Endothelial cell of umbilical vein (primary cell): ENCODE data around the gene MFSD8. TPM values are rescaled to one million over a fixed set of nuclear protein-coding genes. Genes with fewer than 3 reads are reported as not detected.
"Not testable (repeated sequence)": the region's sequence is repeated elsewhere in the genome, so short reads cannot be mapped to it uniquely, and the experiment has no call there.

ENCODE experiments used
- BruUV-seq: library from RNA; stranded (reverse); fragments of 400-500 nt; replicated peaks from 2 replicates; lab custom pipeline; 2021; lab: Mats Ljungman, UMichigan
- CTCF ChIA-PET: fragments of 300-600, 350-600 bp; sonication (Branson Sonifier 250); formaldehyde crosslinking; loops from one replicate; lab custom pipeline; 2021; ENCODE audit warnings: antibody characterized with exemption, inconsistent platforms; lab: Charles Lee
- POLR2A ChIA-PET: fragments of 300-600, 350-600 bp; sonication (Branson Sonifier 250); formaldehyde crosslinking; loops from one replicate; lab custom pipeline; 2021; ENCODE audit warnings: antibody characterized with exemption, inconsistent platforms; lab: Charles Lee
- DNase-seq: peaks from one replicate; pipeline ENCODE4 v3.0.0-alpha.2; 2011; ENCODE audit warnings: low read depth, low spot score
- FAIRE-seq: peaks from 2 replicates; lab custom pipeline; 2011; peaks lifted over from hg19 to GRCh38; lab: Jason Lieb, UNC
- H2AFZ ChIP-seq: 2 replicates; pipeline ENCODE4 v1.6.0; 2012; ENCODE audit warnings: low read depth, low read length, control low read depth, inconsistent platforms
- H3K27ac ChIP-seq: 2 replicates; pipeline ENCODE4 v1.5.1; 2011; ENCODE audit warnings: low read depth, mild to moderate bottlenecking, control low read depth, low read length, moderate library complexity; ENCODE audit not compliant: insufficient read depth
- H3K27me3 ChIP-seq, 2 experiments: 2 replicates each; pipeline versions ENCODE4 v1.6.0 to v1.6.1; 2011; ENCODE audit warnings: low read length in 2 of 2, mixed read lengths in 1 of 2; ENCODE audit not compliant: control insufficient read depth in 2 of 2, insufficient read depth in 2 of 2
- H3K36me3 ChIP-seq, 2 experiments: 2 replicates in 1 of 2; 3 replicates in 1 of 2; pipeline ENCODE4 v1.5.1; 2011; ENCODE audit warnings: low read length in 2 of 2, mild to moderate bottlenecking in 1 of 2, moderate library complexity in 1 of 2; ENCODE audit not compliant: control insufficient read depth in 2 of 2, insufficient read depth in 2 of 2; ENCODE audit errors: extremely low read depth in 1 of 2
- H3K4me1 ChIP-seq: 3 replicates; pipeline ENCODE4 v1.5.1; 2011; ENCODE audit warnings: mild to moderate bottlenecking, low read length; ENCODE audit not compliant: control insufficient read depth, insufficient read depth; ENCODE audit errors: extremely low read depth
- H3K4me2 ChIP-seq: 2 replicates; pipeline ENCODE4 v1.6.1; 2011; ENCODE audit warnings: low read length, control low read depth, mixed read lengths; ENCODE audit not compliant: insufficient read depth
- H3K4me3 ChIP-seq, 3 experiments: fragments of 200-600 bp in 1 of 3; sonication (generic), shearing (Covaris generic) in 1 of 3; replicated peaks in 1 of 3; 2 replicates each; pipeline ENCODE4 v1.5.1; 2011 to 2016; ENCODE audit warnings: control low read depth in 3 of 3, low read length in 3 of 3, mild to moderate bottlenecking in 2 of 3, inconsistent platforms in 1 of 3, low read depth in 1 of 3, moderate library complexity in 1 of 3; ENCODE audit not compliant: insufficient read depth in 1 of 3
- H3K79me2 ChIP-seq: 2 replicates; pipeline ENCODE4 v1.6.0; 2012; ENCODE audit warnings: low read length, inconsistent platforms; ENCODE audit not compliant: control insufficient read depth, insufficient read depth
- H3K9ac ChIP-seq: replicated peaks from 2 replicates; pipeline ENCODE3; 2011; ENCODE audit warnings: low read length, control low read depth; ENCODE audit not compliant: insufficient read depth; ENCODE audit errors: extremely low read depth
- H3K9me1 ChIP-seq: replicated peaks from 3 replicates; pipeline ENCODE4 v1.6.0; 2011; ENCODE audit warnings: mild to moderate bottlenecking, low read length; ENCODE audit not compliant: control insufficient read depth, insufficient read depth; ENCODE audit errors: extremely low read depth
- H3K9me3 ChIP-seq: replicated peaks from 2 replicates; pipeline ENCODE4 v1.5.1; 2012; ENCODE audit warnings: low read length, inconsistent platforms; ENCODE audit not compliant: control insufficient read depth, insufficient read depth
- H4K20me1 ChIP-seq: replicated peaks from 2 replicates; pipeline ENCODE3; 2011; ENCODE audit warnings: mild to moderate bottlenecking, low read length; ENCODE audit not compliant: control insufficient read depth, insufficient read depth; ENCODE audit errors: extremely low read depth
- EZH2 ChIP-seq: IDR thresholded peaks from 2 replicates; pipeline ENCODE4 v1.6.1; 2012; ENCODE audit warnings: borderline replicate concordance, low read depth, mild to moderate bottlenecking, moderate library complexity, low read length, inconsistent platforms; ENCODE audit not compliant: severe bottlenecking
- FOS ChIP-seq: IDR thresholded peaks from 2 replicates; pipeline ENCODE4 v1.6.1; 2011; ENCODE audit warnings: mild to moderate bottlenecking, low read length, moderate library complexity, borderline replicate concordance; ENCODE audit not compliant: insufficient read depth
- GATA2 ChIP-seq: IDR thresholded peaks from 2 replicates; pipeline ENCODE4 v1.7.0; 2011; ENCODE audit warnings: low read depth, mild to moderate bottlenecking, moderate library complexity, mixed read lengths, low read length; ENCODE audit not compliant: insufficient read length, insufficient read depth
- JUN ChIP-seq: IDR thresholded peaks from 2 replicates; pipeline ENCODE4 v1.6.1; 2011; ENCODE audit warnings: borderline replicate concordance, low read depth; ENCODE audit not compliant: insufficient read length, insufficient read depth
- MYC ChIP-seq: IDR thresholded peaks from one replicate; pipeline ENCODE4 v1.6.1; 2011; ENCODE audit warnings: mild to moderate bottlenecking, low read depth, low read length
- POLR2A ChIP-seq: IDR thresholded peaks from 2 replicates; pipeline ENCODE4 v1.6.1; 2012; ENCODE audit warnings: low read depth, mild to moderate bottlenecking, control low read depth, low read length
- POLR2AphosphoS5 ChIP-seq: IDR thresholded peaks from 2 replicates; pipeline ENCODE4 v1.6.1; 2012; ENCODE audit warnings: low read depth, mild to moderate bottlenecking, control low read depth, low read length, moderate library complexity; ENCODE audit not compliant: insufficient read depth
- dilution Hi-C: fragments of 300-500 bp; cut with MboI; formaldehyde crosslinking; loops from one replicate; pipeline ENCODE4 v1.15.0; 2019; ENCODE audit warnings: low sequenced_read_pairs; ENCODE audit not compliant: extremely low pct_ligation_motif_present
- intact Hi-C: fragments of 100-400 bp; cut with micrococcal nuclease; formaldehyde crosslinking; loops from one replicate; pipeline ENCODE4 v1.10.0; 2022
- polyA plus RNA-seq, 4 experiments: library from polyadenylated mRNA; depleted of rRNA in 3 of 4; stranded (reverse) in 3 of 4; unstranded in 1 of 4; fragments of >200 nt; gene quantifications; 2 replicates each; pipeline versions ENCODE4 v1.2.1 to v1.2.3, GENCODE V29; 2011 to 2012; ENCODE audit warnings: missing spikeins in 1 of 4
- total RNA-seq: library from RNA; stranded (reverse); gene quantifications from 2 replicates; pipeline ENCODE4 v1.2.3, GENCODE V29; 2021
- TF ChIP-seq, protein P1 (sequence below), 2 donors: IDR thresholded peaks; 1 replicate in 1 of 2; 2 replicates in 1 of 2; pipeline ENCODE4 v1.5.1; 2011; ENCODE audit warnings: low read length in 2 of 2, mild to moderate bottlenecking in 2 of 2, moderate library complexity in 2 of 2, control low read depth in 1 of 2, inconsistent platforms in 1 of 2, low read depth in 1 of 2; ENCODE audit not compliant: insufficient read depth in 1 of 2; ENCODE audit errors: extremely low read depth in 1 of 2
- TF ChIP-seq, protein P2 (sequence below): IDR thresholded peaks from 2 replicates; pipeline ENCODE4 v1.6.1; 2011; ENCODE audit not compliant: insufficient read depth, insufficient read length

The MFSD8 gene
- total and polyA plus RNA-seq, 2 donors (not counting 3 experiments of a cell fraction or from before 2014, with no cell fraction given), result 11.5 to 19.4 TPM

DNA sequence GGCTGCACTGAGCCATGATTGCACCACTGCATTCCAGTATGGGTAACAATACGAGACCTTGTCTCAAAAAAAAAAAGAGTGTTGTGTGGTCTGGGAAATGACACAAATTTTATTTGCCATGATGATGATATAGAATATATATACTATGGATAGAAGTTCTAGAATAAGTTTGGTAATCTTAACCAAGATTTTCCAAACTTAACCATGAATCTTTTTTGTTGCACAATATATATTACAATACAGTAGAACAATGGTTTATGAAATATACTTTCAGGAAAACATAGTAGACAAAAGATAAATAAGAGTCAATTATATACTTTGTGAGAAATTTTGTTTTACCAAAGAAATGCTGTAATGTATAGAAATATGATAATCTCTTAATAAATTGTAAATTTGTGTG lies 34.8 kb downstream of the MFSD8 start:
- Histone ChIP-seq H3K9me1 (no peaks in the 10 kb centered on the region), H3K36me3 (no peaks in the 10 kb centered on the region), H4K20me1 (no peaks in the 10 kb centered on the region), H3K79me2 (no peaks in the 10 kb centered on the region), H3K9me3 (no peaks in the 10 kb centered on the region), H3K9ac (no peak overlapping the region), H3K4me3 (no peak overlapping the region), H3K4me1 (no peaks in the 10 kb centered on the region), H3K27ac (no peak overlapping the region), H2AFZ (no peak overlapping the region), H3K27me3 (no peaks in the 10 kb centered on the region), H3K4me2 (no peak overlapping the region)
- DNase-seq, result no peak
- FAIRE-seq, result no peak
- no TSS peak for BruUV-seq
- CTCF ChIA-PET, result interaction anchor here (1.0 to 1.3 kb wide), 2 partner anchors 14 to 35 kb away, joined by 3 to 4 read pairs; partner anchors contain the start of genes ABHD18 and MFSD8
- dilution Hi-C loops, result no loop called here
- POLR2A ChIA-PET, result no interaction called here
- intact Hi-C loops, result no loop called here
- TF ChIP-seq, protein P1, sequence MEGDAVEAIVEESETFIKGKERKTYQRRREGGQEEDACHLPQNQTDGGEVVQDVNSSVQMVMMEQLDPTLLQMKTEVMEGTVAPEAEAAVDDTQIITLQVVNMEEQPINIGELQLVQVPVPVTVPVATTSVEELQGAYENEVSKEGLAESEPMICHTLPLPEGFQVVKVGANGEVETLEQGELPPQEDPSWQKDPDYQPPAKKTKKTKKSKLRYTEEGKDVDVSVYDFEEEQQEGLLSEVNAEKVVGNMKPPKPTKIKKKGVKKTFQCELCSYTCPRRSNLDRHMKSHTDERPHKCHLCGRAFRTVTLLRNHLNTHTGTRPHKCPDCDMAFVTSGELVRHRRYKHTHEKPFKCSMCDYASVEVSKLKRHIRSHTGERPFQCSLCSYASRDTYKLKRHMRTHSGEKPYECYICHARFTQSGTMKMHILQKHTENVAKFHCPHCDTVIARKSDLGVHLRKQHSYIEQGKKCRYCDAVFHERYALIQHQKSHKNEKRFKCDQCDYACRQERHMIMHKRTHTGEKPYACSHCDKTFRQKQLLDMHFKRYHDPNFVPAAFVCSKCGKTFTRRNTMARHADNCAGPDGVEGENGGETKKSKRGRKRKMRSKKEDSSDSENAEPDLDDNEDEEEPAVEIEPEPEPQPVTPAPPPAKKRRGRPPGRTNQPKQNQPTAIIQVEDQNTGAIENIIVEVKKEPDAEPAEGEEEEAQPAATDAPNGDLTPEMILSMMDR (IDR thresholded peaks at IDR 0.05; ENCODE audit: extremely low read depth in 1 of 2, insufficient read depth in 1 of 2, low read depth in 1 of 2, low read length in 2 of 2), result no peak
- no peak for TF ChIP-seq GATA2
- no peak for TF ChIP-seq MYC
- no peak for TF ChIP-seq FOS
- TF ChIP-seq, protein P2, sequence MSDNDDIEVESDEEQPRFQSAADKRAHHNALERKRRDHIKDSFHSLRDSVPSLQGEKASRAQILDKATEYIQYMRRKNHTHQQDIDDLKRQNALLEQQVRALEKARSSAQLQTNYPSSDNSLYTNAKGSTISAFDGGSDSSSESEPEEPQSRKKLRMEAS, result no peak
- TF ChIP-seq JUN, result no peak
- no peak for TF ChIP-seq POLR2A
- no peak for TF ChIP-seq EZH2
- TF ChIP-seq POLR2AphosphoS5, result no peak

DNA sequence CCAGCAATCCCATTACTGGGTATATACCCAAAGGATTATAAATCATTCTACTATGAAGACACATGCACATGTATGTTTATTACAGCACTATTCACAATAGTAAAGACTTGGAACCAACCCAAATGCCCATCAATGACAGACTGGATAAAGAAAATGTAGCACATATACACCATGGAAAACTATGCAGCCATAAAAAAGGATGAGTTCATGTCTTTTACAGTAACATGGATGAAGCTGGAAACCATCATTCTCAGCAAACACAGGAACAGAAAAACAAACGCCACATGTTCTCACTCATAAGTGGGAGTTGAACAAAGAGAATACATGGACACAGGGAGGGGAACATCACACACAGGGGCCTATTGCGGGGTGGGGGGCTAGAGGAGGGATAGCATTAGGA lies 39.3 kb downstream of the MFSD8 start:
- H3K9ac ChIP-seq, H3K4me3 ChIP-seq, H3K36me3 ChIP-seq, H3K4me2 ChIP-seq, H3K4me1 ChIP-seq, intact Hi-C loops, DNase-seq, POLR2A ChIA-PET, dilution Hi-C loops, H3K9me1 ChIP-seq, H3K79me2 ChIP-seq, CTCF ChIA-PET, FAIRE-seq, BruUV-seq, H3K9me3 ChIP-seq, H2AFZ ChIP-seq, H3K27ac ChIP-seq, H4K20me1 ChIP-seq, H3K27me3 ChIP-seq: not testable (repeated sequence)
